HT-29 (cell line): ENCODE results near the gene KRT83. TPM values are rescaled to one million over a fixed set of nuclear protein-coding genes. Genes with fewer than 3 reads are reported as not detected.
"Not testable (repeated sequence)": the region's sequence is repeated elsewhere in the genome, so short reads cannot be mapped to it uniquely, and the experiment has no call there.

Source experiments
- DNase-seq: peaks from one replicate; pipeline ENCODE4 v3.0.0-alpha.2; 2015; ENCODE audit warnings: low spot score
- total RNA-seq: library from RNA; depleted of rRNA; stranded (reverse); fragments of >200 nt; shearing (Covaris generic); gene quantifications from 2 replicates; pipeline ENCODE4 v1.2.3, GENCODE V29; 2014

The KRT83 gene
- total RNA-seq, 1 experiment from 2014 or later, result 0.94 TPM

- no peak for DNase-seq
Observed at GRCh38 chr12:52310622-52311284, 10.4 kb downstream of the KRT83 start.

GRCh38 chr12:52308806-52309425, 12.3 kb downstream of the KRT83 start:
- DNase-seq, result no peak

- DNase-seq, result peak; percentile 80
Observed at GRCh38 chr12:52307836-52308805, 13.1 kb downstream of the KRT83 start.

GRCh38 chr12:52306731-52307130, 14.5 kb downstream of the KRT83 start:
- no peak for DNase-seq

- DNase-seq, result peak; percentile 26
Observed at GRCh38 chr12:52305921-52306705, 15.1 kb downstream of the KRT83 start.

GRCh38 chr12:52304941-52305411, 16.2 kb downstream of the KRT83 start:
- not testable (repeated sequence) for DNase-seq

GRCh38 chr12:52302242-52302914, 18.8 kb downstream of the KRT83 start:
- DNase-seq, result not testable (repeated sequence)

GRCh38 chr12:52301721-52302120, 19.5 kb downstream of the KRT83 start:
- DNase-seq, result not testable (repeated sequence)

- DNase-seq, result no peak
Observed at GRCh38 chr12:52300796-52301691, 20.2 kb downstream of the KRT83 start.

- DNase-seq, result no peak
Observed at GRCh38 chr12:52298677-52299190, 22.5 kb downstream of the KRT83 start.

GRCh38 chr12:52296572-52297215, 24.5 kb downstream of the KRT83 start:
- DNase-seq, result no peak

GRCh38 chr12:52295663-52296062, 25.5 kb downstream of the KRT83 start:
- no peak for DNase-seq

- DNase-seq, result no peak
Observed at GRCh38 chr12:52294803-52295202, 26.4 kb downstream of the KRT83 start.

- DNase-seq, result no peak
Observed at GRCh38 chr12:52293926-52294325, 27.3 kb downstream of the KRT83 start.

GRCh38 chr12:52291267-52291935, 29.8 kb downstream of the KRT83 start, which contains the start of gene KRT81:
Gene KRT81, minus strand, starts transcription at chr12:52291534. Its CDS starts 69 bp downstream, at chr12:52291465.
- no peak for DNase-seq

- DNase-seq, result not testable (repeated sequence)
Observed at GRCh38 chr12:52290483-52291134, 30.6 kb downstream of the KRT83 start.
